Measurements from ENCODE around the gene ZNF609. TPM values are rescaled to one million over a fixed set of nuclear protein-coding genes. Genes with fewer than 3 reads are reported as not detected.

Gene ZNF609
- total and polyA plus RNA-seq, 2 of the 13 experiments (the other 11 are each of a cell fraction or from before 2014, with no cell fraction given) = 8.9 to 9.9 TPM

DNA sequence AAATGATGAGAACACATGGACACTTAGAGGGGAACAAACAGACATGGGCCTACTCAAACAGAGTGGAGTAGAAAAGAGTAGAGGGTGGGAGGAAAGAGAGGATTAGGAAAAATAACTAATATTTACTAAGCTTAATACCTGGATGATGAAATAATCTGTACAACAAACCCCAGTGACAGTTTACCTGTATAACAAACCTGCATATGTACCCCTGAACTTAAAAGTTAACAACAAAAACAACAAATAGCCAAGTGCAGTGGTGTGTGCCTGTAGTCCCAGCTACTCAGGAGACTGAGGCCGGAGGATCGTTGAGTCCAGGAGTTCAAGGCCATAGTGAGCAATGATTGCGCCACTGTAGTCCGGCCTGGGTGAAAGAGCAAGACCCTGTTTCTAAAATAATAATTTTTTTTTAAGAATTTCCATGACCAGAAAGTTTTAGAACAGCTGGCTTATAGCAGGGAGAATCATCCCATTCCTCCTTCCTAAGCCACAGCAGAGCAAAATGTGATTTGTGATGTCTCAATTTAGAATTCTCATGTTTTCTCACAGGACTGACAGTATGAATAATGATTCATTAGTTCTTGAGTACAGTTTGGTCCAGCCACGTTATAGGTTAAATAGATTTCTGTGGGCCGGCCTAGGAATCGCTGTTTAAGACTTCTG lies 150.0 kb downstream of the ZNF609 start (continued):
- no peak for TF ChIP-seq MED8 (CRISPR knock-in tag; IDR thresholded peaks at IDR 0.05; ENCODE audit: insufficient replicate concordance)
- TF ChIP-seq SPEN (CRISPR knock-in tag; IDR thresholded peaks at IDR 0.05; ENCODE audit: low read depth) = no peak
- TF ChIP-seq NONO (IDR thresholded peaks at IDR 0.05) = no peak
- TF ChIP-seq NONO (CRISPR knock-in tag; conservative IDR thresholded peaks at IDR 0.05) = no peak
- TF ChIP-seq SNRNP70 (IDR thresholded peaks at IDR 0.05; ENCODE audit: low read depth, low read length) = no peak
- TF ChIP-seq NR2F2 (IDR thresholded peaks at IDR 0.05; ENCODE audit: borderline replicate concordance, low read depth) = peak; percentile 63; the same call in 1 of the 2 replicates
- TF ChIP-seq, protein P1, sequence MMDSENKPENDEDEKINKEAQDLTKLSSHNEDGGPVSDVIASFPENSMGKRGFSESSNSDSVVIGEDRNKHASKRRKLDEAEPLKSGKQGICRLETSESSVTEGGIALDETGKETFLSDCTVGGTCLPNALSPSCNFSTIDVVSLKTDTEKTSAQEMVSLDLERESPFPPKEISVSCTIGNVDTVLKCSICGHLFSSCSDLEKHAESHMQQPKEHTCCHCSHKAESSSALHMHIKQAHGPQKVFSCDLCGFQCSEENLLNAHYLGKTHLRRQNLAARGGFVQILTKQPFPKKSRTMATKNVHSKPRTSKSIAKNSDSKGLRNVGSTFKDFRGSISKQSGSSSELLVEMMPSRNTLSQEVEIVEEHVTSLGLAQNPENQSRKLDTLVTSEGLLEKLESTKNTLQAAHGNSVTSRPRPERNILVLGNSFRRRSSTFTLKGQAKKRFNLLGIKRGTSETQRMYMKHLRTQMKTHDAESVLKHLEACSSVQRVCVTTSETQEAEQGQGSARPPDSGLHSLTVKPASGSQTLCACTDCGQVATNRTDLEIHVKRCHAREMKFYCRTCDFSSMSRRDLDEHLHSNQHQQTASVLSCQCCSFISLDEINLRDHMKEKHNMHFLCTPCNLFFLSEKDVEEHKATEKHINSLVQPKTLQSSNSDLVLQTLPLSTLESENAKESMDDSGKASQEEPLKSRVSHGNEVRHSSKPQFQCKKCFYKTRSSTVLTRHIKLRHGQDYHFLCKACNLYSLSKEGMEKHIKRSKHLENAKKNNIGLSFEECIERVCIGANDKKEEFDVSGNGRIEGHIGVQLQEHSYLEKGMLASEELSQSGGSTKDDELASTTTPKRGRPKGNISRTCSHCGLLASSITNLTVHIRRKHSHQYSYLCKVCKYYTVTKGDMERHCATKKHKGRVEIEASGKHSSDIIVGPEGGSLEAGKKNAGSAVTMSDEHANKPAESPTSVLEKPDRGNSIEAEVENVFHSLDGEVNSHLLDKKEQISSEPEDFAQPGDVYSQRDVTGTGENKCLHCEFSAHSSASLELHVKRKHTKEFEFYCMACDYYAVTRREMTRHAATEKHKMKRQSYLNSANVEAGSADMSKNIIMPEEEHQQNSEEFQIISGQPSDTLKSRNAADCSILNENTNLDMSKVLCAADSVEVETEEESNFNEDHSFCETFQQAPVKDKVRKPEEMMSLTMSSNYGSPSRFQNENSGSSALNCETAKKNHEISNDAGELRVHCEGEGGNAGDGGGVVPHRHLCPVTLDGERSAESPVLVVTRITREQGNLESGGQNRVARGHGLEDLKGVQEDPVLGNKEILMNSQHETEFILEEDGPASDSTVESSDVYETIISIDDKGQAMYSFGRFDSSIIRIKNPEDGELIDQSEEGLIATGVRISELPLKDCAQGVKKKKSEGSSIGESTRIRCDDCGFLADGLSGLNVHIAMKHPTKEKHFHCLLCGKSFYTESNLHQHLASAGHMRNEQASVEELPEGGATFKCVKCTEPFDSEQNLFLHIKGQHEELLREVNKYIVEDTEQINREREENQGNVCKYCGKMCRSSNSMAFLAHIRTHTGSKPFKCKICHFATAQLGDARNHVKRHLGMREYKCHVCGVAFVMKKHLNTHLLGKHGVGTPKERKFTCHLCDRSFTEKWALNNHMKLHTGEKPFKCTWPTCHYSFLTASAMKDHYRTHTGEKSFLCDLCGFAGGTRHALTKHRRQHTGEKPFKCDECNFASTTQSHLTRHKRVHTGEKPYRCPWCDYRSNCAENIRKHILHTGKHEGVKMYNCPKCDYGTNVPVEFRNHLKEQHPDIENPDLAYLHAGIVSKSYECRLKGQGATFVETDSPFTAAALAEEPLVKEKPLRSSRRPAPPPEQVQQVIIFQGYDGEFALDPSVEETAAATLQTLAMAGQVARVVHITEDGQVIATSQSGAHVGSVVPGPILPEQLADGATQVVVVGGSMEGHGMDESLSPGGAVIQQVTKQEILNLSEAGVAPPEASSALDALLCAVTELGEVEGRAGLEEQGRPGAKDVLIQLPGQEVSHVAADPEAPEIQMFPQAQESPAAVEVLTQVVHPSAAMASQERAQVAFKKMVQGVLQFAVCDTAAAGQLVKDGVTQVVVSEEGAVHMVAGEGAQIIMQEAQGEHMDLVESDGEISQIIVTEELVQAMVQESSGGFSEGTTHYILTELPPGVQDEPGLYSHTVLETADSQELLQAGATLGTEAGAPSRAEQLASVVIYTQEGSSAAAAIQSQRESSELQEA (CRISPR knock-in tag; IDR thresholded peaks at IDR 0.05; ENCODE audit: not compliant biosample characterization) = no peak
- TF ChIP-seq, protein P2, sequence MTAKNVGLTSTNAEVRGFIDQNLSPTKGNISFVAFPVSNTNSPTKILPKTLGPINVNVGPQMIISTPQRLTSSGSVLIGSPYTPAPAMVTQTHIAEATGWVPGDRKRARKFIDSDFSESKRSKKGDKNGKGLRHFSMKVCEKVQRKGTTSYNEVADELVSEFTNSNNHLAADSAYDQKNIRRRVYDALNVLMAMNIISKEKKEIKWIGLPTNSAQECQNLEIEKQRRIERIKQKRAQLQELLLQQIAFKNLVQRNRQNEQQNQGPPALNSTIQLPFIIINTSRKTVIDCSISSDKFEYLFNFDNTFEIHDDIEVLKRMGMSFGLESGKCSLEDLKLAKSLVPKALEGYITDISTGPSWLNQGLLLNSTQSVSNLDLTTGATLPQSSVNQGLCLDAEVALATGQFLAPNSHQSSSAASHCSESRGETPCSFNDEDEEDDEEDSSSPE (CRISPR knock-in tag; IDR thresholded peaks at IDR 0.05) = no peak; the same call in 1 of the 2 replicates
- peak; percentile 61; the same call in 1 of the 2 replicates for TF ChIP-seq ZNF331 (CRISPR knock-in tag; IDR thresholded peaks at IDR 0.05)
- TF ChIP-seq GATA4 (IDR thresholded peaks at IDR 0.05; ENCODE audit: borderline replicate concordance, low read depth) = no peak
- no peak for TF ChIP-seq ZNF382 (CRISPR knock-in tag; IDR thresholded peaks at IDR 0.05; ENCODE audit: borderline replicate concordance)
- TF ChIP-seq TSC22D2 (CRISPR knock-in tag; IDR thresholded peaks at IDR 0.05; ENCODE audit: borderline replicate concordance) = no peak
- TF ChIP-seq ZNF138 (CRISPR knock-in tag; IDR thresholded peaks at IDR 0.05; ENCODE audit: low read depth) = no peak
- TF ChIP-seq ZNF230 (CRISPR knock-in tag; IDR thresholded peaks at IDR 0.05) = no peak
- TF ChIP-seq DR1 (CRISPR knock-in tag; IDR thresholded peaks at IDR 0.05) = no peak
- no peak for TF ChIP-seq CC2D1A (CRISPR knock-in tag; IDR thresholded peaks at IDR 0.05)
- TF ChIP-seq, protein P3, sequence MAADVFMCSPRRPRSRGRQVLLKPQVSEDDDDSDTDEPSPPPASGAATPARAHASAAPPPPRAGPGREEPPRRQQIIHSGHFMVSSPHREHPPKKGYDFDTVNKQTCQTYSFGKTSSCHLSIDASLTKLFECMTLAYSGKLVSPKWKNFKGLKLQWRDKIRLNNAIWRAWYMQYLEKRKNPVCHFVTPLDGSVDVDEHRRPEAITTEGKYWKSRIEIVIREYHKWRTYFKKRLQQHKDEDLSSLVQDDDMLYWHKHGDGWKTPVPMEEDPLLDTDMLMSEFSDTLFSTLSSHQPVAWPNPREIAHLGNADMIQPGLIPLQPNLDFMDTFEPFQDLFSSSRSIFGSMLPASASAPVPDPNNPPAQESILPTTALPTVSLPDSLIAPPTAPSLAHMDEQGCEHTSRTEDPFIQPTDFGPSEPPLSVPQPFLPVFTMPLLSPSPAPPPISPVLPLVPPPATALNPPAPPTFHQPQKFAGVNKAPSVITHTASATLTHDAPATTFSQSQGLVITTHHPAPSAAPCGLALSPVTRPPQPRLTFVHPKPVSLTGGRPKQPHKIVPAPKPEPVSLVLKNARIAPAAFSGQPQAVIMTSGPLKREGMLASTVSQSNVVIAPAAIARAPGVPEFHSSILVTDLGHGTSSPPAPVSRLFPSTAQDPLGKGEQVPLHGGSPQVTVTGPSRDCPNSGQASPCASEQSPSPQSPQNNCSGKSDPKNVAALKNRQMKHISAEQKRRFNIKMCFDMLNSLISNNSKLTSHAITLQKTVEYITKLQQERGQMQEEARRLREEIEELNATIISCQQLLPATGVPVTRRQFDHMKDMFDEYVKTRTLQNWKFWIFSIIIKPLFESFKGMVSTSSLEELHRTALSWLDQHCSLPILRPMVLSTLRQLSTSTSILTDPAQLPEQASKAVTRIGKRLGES (CRISPR knock-in tag; IDR thresholded peaks at IDR 0.05; ENCODE audit: borderline replicate concordance) = no peak
- no peak for TF ChIP-seq ZNF543 (CRISPR knock-in tag; IDR thresholded peaks at IDR 0.05)
